COLO668 (cell line): ENCODE data around the gene DGCR8.

ENCODE experiments used
- DNase-seq: peaks from one replicate; lab custom pipeline; 2025; ENCODE audit not compliant: unreplicated experiment; lab: John Stamatoyannopoulos, UW

DGCR8 gene

GRCh38 chr22:20135806-20136602 is 56.0 kb downstream of the DGCR8 start:
- DNase-seq, result no peak

DNA sequence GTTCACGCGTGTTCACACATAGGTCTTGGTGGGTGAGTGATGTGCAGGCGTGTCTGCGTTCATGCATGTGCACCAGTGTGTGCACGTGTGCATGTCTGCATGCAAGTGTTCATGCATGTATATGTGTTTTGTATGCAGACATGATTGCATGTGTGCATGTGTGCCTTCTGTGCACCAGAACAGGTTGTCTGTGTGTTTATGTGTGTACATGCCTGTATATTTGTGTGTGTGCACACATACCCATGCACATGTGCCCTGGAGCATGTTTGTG is 56.5 kb downstream of the DGCR8 start:
- DNase-seq, result no peak

DNA sequence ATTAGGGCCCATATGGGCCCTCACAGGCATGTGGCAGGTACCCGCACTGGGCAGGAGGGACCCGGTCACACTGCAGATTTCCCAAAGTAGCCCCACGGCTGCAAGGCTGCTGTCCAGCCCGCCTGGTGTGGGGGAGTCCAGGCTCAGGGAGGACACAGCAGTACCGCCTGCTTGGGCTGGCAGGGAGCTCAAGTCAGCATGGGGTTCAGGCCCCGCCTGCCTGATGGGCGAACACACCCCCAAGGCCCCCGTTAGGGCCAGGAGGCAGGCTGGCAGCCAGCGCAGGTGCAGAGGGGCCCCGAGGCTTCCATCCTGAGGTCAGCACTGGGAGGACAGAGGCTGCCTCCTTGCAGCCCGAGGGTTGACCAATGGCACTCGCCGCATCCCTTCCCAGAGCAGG is 57.1 kb downstream of the DGCR8 start:
- DNase-seq, result no peak

- DNase-seq, result no peak
Observed at GRCh38 chr22:20137671-20138416, 57.8 kb downstream of the DGCR8 start.

DNA sequence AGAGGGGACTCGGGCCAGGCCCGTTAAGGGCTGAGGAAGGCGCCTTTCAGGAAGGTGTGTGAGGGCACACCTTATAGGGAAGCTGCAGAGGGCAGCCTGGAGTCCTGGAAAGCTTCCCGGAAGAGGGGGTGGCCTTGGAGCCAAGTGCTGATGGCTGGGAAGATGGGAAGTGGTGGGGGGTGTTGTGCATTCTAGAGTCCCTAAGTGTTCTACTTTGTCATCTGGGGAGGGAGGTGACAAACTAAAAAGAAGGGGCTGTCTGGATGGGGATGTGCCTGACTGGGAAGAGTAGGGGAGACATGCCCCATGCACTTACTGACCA is 58.3 kb downstream of the DGCR8 start:
- DNase-seq, result no peak

DNA sequence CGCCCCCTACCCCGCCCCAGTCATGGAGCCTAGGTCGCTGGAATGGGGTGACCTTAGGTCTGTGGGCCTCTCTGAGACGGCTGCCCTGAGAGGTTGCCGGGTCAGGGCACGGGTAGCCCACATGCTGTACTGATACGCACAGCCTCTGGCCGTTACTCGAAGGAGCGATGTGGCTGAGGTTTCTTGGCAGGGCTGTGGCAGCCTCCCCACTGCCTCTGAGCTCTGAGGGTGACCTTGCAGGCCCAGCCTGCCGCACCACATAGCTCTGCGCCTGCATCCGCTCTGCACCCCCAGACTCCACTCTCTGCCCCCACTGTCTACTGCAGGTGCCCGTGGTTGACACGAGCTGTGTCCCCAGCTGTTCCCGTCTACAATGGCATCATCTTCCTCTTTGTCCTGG is 58.8 kb downstream of the DGCR8 start:
- no peak for DNase-seq

DNA sequence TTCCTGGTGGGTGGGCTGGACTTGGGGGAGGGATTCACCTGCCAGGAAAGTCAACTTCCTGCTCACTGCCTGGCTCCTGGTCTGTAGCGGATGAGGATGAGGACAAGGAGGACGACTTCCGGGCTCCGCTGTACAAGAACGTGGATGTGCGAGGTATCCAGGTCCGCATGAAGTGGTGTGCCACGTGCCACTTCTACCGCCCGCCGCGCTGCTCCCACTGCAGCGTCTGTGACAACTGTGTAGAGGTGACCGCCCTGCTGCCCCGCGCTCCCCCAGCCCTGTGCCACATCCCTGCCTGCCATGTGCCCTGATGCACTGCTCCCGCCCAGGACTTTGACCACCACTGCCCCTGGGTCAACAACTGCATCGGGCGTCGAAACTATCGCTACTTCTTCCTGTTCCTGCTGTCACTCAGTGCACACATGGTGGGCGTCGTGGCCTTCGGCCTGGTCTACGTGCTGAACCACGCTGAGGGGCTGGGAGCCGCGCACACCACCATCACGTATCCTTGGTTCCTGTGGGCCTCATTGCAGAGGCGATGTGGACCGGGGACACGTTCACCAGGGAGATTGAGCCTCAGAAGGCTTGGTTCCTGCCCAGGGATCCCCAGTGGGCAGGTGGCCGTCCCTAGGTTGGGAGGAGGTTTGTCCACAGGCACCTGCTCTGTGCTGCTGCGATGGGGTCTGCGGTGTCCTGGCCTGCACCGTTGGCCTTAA is 59.5 kb downstream of the DGCR8 start:
- no peak for DNase-seq

GRCh38 chr22:20140107-20140445 is 60.0 kb downstream of the DGCR8 start:
- no peak for DNase-seq

- DNase-seq, result no peak
Observed at GRCh38 chr22:20140521-20140964, 60.5 kb downstream of the DGCR8 start.

DNA sequence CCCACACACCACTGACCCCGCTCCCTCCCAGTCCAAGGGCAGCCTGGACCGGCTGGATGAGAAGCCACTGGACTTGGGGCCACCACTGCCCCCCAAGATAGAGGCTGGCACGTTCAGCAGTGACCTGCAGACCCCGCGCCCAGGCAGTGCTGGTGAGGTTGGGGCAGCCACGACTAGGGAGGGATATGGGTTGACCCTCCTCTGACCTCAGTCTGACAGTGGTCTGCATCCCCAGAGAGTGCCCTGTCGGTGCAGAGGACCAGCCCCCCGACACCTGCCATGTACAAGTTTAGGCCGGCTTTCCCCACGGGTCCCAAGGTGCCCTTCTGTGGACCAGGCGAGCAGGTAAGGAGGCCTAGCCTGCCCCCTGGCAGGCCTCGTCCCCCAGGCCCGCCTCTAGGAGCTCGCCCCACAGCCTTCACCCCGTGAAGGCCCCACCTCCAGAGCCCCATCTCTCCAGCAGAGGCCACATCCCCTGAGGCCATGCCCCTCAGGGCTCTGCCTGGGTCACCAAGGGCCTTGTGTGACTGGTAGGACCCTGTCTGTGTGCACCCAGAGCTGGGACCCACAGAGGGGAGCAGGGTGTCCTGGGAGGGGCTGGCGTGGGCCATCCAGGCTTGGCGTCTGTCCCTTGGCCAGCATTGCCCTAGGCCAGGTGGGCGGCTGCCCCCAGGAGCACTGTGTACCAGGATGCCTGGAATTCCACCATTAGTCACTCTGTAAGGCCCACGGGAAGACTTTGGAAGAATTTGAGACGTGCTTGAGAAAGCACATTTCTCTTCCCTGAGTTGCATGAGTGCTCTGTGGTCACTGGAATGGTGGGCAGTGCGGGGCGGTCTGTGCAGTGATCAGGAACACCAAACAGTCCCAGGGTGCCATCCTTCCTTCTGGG is 61.4 kb downstream of the DGCR8 start:
- DNase-seq, result no peak

DNA sequence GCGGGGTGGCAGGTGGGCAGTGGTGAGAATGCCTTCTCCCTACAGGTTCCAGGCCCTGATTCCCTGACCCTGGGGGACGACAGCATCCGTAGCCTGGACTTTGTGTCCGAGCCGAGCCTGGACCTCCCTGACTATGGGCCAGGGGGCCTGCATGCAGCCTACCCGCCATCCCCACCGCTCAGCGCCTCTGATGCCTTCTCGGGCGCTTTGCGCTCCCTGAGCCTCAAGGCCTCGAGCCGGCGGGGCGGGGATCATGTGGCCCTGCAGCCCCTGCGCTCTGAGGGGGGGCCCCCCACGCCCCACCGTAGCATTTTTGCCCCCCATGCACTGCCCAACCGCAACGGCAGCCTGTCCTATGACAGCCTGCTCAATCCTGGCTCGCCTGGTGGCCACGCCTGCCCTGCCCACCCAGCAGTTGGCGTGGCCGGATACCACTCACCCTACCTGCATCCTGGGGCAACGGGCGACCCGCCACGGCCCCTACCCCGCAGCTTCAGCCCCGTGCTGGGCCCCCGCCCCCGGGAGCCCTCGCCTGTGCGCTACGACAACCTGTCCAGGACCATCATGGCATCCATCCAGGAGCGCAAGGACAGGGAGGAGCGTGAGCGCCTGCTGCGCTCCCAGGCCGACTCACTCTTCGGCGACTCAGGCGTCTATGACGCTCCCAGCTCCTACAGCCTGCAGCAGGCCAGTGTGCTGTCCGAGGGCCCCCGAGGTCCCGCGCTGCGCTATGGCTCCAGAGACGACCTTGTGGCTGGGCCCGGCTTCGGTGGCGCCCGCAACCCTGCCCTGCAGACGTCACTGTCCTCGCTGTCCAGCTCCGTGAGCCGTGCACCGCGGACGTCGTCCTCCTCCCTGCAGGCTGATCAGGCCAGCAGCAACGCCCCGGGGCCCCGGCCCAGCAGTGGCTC is 62.9 kb downstream of the DGCR8 start:
- no peak for DNase-seq

GRCh38 chr22:20143883-20144665 is 64.0 kb downstream of the DGCR8 start:
- peak; percentile 29 for DNase-seq

- DNase-seq, result no peak
Observed at GRCh38 chr22:20145206-20145831, 65.3 kb downstream of the DGCR8 start.

DNA sequence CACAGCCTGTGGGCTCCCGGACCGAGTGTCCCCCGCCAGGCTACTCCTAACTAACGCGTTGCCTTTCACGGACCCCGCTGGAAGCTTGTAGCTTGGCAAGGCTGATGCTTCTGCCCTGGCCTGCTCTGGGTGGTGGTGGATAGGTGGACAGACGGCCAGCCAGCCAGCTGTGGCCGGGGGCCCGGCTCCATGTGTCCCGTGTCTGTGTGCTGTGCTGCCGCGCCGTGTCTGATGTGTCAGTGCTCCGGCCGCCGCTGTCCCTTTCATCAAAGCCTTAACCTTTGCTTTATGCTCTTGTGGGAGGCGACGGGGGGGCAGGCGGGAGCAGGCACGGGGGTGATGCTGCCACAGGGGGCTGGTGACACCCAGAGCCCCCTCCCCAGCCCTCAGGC is 65.8 kb downstream of the DGCR8 start:
- no peak for DNase-seq

- no peak for DNase-seq
Observed at GRCh38 chr22:20146777-20147176, 66.7 kb downstream of the DGCR8 start.

DNA sequence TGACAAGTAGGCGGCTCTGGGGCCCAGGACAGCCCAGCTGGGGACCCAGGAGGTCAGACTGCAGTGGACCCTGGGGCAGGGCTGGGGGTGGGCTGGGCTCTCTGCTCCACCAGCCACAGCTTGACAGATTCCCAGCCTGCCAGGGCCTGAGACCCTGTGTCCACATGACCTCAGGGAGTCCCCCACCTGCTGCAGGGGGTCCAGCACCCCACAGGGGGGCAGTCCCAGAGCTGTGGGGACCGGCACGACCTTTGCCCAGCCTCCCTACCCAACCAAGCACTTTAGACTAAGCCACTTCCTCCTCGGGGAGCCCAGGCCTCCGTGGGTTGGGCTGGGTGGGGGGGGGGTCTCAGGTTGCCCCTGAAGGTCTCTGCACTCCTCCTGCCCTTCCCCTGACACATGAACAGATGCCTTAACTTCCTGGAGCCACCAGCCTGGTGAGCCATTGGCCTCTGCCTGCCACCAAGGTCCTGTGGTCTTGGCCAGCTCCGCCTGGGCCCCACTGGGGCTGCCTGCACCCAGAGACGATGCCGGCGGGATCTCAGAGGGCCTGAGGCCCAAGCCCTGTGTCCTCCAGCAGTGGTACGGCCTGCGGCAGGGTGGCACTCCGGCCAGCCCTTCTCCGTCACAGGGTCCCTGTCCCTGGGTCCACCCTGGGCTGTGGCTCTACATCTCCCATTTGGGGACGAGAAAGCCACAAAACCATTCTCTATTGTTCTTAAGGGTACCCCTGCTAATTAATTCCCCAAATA is 67.4 kb downstream of the DGCR8 start:
- no peak for DNase-seq

- DNase-seq, result no peak
Observed at GRCh38 chr22:20148414-20148813, 68.4 kb downstream of the DGCR8 start.
